GM20431 (cell line): Measurements from ENCODE around the gene SHC4.

Source experiments
- in situ Hi-C: fragments of 300-500 bp; cut with MseI, MboI; formaldehyde crosslinking; loops from one replicate; pipeline ENCODE4 v1.15.0; 2020; ENCODE audit warnings: low sequenced_read_pairs; ENCODE audit not compliant: unreplicated experiment

SHC4 gene

DNA sequence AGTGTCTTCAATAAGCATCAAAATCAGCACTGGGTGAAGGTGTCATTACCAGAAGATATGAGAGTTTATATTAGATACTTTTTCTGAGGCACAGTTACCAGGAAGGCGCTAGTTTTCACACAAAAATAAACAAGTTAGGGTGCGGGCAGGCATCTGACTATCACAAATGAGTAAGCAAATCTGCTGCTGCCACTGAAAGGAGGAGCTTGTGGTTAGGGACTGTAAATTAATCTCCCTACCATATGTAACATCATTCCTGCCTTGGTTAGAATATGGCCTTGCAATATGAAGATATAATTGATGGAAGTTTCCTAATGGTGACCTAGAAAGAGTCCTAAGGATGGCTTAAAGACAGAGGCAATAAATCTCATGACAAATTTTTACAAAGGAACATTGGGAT is 105.3 kb downstream of the SHC4 start:
- in situ Hi-C loops: loop anchor here (25.0 kb wide), 1 partner anchor 554 kb away; the partner anchor contains the start of gene FGF7

DNA sequence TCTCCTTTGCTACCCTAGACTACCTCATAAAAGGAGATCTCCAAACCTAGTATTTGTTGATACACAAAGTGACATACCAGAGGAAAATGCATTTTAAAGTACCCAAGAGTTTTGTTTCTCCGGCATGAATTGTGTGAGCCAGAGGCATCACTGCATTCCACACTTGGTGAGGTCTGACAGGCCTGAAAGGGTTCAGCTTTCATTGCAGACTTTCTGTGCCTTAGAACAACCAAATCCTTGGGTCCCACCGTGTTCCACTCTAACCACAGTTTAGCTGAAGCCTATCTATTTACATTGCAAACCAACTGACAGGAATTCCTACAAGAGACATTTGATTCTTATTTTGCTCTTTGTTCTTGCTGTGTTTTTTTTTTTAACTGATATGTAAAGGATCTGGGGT is 106.8 kb downstream of the SHC4 start:
- in situ Hi-C loops: loop anchor here (25.0 kb wide), 1 partner anchor 555 kb away; the partner anchor contains the start of gene FGF7

DNA sequence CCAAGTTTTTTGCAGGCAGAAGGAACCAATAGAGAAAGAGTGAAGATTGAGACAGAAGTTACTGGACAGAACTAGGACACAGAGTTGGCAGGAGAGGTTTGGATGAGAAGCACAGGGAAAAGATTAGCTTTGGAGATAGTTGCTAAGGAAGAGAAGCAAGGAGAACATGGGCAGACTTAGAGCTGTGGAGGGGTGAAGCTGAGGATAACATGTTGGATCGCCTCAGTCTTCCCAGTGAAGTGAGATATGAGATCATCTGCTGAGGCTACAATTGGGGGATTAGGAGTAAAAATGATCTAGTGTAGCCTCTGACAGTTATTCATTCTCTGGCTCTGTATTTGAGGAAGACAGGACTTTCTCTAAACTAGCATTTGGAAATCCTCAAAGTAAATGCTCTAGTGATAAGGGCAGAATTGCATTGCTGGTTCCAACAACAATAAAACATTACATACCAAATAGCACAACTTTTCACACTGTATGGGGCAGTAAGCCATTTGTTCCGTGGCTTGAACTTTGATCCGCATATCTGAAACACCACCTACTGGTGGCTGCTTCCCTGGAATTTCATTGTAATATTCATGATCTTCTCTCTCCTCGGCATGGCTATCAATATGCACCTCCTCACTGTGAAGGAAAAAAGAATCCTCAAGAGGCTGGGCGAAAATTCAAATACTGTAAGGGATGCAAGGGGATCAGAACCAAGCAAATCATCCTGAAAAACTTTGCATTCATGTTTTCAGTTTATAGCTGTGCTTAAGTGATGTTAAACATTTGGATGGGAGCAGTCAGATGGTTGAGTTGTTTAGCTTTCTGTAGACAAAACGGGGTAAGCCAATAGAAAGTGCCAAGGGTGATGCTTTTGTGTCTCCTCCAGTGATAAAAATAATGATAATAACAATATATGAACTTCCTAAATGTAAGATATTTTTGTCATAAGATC is 107.9 kb downstream of the SHC4 start:
- in situ Hi-C loops: loop anchor here (25.0 kb wide), 1 partner anchor 557 kb away; the partner anchor contains the start of gene FGF7

DNA sequence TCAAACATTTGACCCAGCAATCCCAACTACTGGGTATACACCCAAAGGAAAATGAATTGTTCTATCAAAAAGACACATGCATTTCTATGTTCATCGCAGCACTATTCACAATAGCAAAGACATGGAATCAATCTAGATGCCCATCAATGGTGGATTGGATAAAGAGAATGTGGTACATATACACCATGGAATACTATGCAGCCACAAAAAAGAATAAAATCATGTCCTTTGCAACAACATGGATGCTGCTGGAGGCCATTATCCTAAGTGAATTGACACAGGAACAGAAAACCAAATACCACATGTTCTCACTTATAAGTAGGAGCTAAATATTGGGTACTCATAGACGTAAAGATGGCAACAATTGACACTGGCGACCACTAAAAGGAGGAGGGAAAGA is 109.3 kb downstream of the SHC4 start:
- in situ Hi-C loops: loop anchor here (25.0 kb wide), 1 partner anchor 558 kb away; the partner anchor contains the start of gene FGF7

DNA sequence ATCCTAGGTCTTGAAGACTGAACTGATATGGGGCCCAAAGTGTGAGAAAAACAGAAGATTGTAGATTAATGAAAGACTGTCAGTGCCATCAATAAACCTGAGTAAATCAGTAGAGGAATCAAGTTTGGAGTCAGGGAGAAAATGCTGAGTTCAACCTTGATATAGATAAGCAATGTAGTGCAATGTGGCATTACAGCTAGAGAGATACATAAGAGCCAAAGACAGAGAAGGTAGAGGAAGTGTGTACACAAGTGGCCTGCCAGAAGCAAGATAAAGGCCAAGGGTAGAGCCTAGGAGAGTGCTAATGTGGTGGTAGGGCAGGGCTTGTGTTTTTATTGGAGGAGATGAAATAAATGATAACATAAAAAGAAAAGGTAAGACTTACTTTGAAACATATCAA is 111.8 kb downstream of the SHC4 start:
- in situ Hi-C loops: loop anchor here (25.0 kb wide), 1 partner anchor 560 kb away; the partner anchor contains the start of gene FGF7

DNA sequence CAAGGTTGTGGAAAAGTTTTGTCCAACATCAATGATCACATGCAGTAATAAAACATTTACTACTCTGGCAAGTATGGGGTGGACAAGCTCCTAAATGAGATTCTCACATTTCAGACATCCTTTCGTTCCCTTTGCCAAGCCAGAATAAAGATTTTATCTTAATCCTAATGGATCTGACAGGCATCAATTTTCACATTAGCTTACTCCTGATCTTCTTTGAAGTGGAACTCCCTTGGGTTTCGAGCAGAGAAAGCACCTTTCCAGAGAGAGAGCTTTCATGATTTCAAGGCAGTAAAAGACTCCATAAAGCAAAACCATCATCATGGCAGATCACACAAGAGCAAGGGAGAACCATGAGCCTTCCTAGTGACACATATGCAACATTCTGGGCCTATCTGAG is 113.1 kb downstream of the SHC4 start:
- in situ Hi-C loops: loop anchor here (25.0 kb wide), 1 partner anchor 562 kb away; the partner anchor contains the start of gene FGF7

DNA sequence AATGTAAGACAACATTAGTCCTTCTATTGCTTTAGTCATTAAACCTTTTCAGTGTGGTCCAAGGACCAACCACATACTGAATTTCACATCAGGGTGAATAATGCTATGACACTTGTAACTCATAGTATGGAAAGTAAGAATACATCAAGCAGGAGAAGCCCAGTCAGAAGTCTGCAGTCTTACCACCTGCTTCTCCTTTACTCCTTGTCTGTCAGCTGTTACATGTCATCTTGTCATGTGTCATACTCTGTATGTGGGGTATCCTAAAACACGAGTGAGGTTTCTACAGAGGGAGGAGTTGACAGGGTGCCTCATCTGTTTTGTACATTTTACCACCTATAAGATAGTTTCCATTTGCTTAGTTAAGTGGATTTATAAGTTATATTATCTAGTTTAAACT is 118.6 kb downstream of the SHC4 start:
- in situ Hi-C loops: no loop called here

DNA sequence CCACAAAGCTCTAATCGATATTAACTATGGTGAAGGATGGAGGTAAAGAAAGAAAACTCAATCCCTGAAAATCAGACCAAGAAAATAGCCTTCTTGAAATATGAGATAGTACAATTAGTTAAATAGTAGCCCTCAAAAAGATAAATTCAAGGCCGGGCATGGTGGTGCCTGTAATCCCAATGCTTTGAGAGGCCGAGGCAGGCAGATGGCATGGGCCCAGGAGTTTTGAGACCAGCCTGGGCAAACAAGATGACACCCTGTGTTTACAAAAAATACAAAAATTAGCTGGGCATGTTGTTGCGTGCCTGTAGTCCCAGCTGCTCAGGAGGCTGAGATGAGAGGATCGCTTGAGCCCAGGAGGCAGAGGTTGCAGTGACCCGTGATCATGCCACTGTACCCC is 121.2 kb downstream of the SHC4 start:
- in situ Hi-C loops: no loop called here

DNA sequence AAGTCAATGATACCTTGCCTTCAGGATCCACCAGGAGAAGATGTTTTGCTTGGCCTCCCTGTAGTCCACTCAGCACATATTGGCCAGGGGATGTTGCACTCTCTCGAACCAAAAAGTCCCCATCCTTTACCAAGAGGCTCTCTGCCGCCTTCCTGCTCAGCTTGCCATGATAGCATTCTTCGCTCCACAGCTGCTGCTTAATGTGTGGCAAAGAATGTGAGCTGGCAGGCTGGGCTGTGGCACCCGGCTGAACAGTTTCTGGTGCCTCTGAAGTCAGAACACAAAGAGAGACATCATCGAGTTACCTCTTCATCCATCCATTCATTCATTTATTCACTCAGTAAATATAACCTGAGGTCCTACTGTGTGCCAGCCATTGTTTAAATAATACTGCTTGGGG is 129.0 kb downstream of the SHC4 start:
- in situ Hi-C loops: no loop called here

DNA sequence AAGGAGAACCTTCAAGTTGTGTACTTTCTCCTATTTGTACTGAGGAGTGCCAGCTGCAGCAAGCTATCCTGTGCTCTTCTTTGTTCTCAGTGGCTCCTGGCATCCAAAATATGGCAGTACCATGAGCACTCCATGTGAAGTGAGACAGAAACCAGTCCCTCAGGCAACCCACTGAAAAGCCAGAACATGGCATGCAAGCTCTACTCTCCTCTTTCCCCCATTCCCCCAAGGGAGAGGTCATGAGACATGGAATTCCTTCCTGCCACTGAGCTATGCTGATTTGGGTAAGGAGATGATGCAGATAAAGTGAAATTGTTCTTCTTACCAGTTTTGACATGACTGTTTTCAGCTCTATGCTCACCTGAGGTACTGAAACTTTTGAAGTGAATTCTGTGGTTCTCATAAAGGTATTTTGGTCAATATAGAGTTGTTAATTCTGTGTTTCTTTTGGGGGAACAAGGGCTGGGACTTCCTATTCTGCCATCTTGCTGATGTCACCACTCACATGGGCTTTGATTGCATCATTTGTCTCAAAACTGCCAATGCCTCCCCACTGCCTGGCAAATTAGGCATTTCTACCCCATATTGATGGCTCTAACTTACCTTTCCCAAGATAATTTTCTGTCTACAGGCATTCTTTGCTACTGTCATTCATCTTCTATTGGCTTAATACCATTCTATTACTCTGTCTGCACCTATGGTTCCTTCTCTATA is 130.0 kb downstream of the SHC4 start:
- in situ Hi-C loops: no loop called here

DNA sequence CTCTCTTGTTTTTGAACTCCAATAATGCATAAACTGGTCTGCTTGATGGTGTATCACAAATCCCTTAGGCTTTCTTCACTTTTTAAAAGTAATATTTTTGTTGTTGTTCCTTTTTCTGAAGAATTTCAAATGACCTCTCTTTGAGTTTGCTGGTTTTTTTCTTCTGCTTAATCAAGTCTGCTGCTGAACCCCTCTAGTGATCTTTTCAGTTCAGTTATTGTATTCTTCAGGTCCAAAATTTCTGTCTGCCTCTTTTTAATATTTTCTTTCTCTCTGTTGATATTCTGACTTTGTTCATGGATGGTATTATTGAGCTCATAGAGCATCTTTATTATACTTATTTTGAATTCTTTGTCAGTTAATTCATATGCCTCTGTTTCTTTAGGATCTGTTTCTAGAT is 131.1 kb downstream of the SHC4 start:
- in situ Hi-C loops: no loop called here

DNA sequence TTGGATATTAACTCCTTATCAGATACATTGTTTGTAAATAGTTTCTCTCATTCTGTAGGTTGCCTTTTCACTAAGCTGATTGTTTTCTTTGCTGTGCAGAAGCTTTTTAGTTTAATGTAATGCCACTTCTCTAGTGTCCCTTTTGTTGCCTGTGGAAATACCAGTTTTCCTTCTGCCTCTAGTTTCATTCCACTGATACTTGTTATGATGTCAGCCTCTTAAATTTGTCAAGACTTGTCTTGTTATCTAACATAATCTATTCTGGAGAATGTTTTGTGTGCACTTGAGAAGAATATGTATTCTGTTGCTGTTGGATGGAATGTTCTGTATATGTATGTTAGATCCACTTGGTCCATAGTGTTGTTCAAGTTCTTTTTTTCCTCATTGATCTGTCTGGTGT is 134.8 kb downstream of the SHC4 start:
- in situ Hi-C loops: no loop called here

DNA sequence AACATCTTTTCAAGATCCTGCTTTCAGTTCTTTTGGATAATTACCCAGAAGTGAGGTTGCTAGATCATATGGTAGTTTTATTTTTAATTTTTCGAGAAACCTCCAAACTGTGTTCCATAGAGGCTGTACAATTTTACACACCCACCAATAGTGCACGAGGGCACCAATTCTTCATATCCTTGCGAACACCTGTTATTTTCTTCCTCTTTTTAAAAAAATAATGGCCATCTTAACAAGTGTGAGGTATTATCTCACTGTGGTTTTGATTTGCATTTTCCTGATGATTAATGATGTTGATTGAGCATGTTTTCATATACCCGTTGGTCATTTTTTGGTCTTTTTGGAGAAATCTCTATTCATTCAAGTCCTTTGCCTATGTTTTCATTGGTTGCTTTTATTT is 135.2 kb downstream of the SHC4 start:
- in situ Hi-C loops: no loop called here

DNA sequence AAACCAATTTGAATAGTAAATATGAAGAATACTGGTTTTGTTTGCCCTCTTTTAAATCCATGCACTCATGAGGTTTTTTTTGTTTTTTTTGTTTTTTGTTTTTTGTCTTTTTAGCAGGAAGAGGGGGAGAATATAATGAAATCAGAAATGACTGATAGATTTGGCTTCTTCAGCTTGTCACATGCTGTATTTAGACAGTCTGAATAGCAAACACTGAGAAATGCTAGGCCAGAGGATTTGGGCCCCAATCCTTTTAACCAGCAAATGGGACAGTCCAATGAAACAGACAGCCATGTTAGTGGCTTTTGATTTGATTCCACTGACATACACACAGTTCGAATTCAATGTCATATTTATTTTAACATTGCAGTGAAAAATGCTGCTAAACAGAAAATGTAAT is 138.6 kb downstream of the SHC4 start:
- in situ Hi-C loops: no loop called here

DNA sequence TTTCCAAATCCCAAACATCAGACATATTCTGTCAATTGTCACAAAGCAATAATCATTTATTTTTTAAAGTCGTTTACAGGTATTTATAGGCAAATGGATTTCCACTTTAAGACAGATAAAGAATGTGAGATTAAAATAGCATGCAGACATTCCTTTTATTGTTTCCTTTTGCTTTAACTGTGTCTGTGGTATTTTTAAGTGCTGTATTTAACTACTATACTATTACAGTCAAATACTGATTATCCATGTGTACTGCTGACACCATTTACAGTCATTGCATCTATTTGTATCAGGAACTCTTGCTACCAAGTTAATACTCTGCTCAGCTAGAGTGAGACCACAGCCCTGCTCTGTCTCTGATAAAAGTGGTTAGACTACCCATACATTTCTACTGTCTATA is 140.0 kb downstream of the SHC4 start:
- in situ Hi-C loops: loop anchor here (25.0 kb wide), 1 partner anchor 461 kb away; no protein-coding TSS in a partner anchor

DNA sequence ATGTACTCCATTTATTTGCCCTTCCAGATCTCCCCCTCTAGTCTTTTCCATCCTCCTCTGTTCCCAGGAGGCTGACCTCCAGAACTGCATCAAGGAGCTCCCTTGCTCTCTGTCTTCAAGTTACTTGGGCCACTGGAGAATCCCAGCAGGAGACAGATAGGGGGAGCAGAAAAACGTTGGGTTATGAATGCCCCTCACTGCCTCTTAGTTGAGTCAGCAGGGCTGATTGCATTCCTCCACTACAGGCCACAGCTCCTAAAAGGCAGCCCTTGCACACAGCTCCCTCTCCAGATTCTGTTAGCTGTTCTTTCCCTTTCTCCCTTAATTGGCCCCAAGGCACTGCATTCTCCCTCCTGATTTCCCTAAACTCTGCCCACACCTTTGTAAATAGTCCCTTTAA is 140.5 kb downstream of the SHC4 start:
- in situ Hi-C loops: loop anchor here (25.0 kb wide), 1 partner anchor 461 kb away; no protein-coding TSS in a partner anchor

DNA sequence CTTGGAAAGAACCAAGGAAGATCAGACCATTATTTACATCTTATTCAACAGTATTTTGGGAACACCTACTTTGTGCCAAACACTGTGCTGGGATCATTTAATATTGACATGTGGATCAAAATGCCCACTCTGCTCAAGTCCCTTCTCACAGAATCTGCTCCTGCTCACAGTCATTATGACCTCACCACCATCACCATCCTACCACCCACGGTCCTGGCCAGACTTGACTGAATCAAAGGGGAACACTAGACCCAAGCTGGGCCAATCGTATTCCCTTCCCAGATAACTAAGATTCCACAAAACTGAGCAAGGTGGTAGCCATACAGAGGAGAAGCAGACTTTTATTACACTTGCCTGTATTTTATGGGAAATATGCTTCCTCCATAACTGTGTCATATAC is 149.4 kb downstream of the SHC4 start:
- in situ Hi-C loops: loop anchor here (25.0 kb wide), 1 partner anchor 452 kb away; no protein-coding TSS in a partner anchor

DNA sequence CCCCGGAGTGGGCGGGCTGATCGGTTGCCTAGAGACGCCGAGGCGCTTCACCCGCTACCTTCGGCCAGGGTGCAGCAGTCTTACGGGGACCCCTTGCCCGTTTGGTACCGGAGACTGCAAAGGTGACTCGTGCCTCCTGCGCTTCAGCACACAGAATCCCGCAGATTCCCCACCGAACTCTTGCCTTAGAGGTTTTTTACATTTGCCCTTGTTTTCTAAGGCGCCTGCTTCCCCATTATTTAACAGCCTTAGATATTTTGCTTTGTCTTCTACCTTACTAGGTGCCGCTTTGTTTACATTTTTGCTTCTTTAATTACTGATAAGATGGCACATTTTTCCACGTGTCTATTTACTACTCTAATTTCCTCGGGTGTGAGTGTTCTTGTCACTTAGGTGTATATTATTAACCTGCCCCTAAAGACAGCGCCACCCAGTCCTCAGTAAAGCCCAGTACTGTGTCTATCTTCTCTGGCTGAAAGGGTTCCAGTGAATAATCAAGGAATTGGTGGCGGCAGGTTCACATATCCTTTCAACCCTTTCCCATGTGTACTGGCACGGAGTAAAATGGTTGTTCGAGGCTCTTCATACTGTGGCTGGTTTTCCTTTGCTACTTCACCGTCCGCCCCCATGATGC is 152.3 kb downstream of the SHC4 start:
- in situ Hi-C loops: loop anchor here (25.0 kb wide), 1 partner anchor 449 kb away; no protein-coding TSS in a partner anchor

DNA sequence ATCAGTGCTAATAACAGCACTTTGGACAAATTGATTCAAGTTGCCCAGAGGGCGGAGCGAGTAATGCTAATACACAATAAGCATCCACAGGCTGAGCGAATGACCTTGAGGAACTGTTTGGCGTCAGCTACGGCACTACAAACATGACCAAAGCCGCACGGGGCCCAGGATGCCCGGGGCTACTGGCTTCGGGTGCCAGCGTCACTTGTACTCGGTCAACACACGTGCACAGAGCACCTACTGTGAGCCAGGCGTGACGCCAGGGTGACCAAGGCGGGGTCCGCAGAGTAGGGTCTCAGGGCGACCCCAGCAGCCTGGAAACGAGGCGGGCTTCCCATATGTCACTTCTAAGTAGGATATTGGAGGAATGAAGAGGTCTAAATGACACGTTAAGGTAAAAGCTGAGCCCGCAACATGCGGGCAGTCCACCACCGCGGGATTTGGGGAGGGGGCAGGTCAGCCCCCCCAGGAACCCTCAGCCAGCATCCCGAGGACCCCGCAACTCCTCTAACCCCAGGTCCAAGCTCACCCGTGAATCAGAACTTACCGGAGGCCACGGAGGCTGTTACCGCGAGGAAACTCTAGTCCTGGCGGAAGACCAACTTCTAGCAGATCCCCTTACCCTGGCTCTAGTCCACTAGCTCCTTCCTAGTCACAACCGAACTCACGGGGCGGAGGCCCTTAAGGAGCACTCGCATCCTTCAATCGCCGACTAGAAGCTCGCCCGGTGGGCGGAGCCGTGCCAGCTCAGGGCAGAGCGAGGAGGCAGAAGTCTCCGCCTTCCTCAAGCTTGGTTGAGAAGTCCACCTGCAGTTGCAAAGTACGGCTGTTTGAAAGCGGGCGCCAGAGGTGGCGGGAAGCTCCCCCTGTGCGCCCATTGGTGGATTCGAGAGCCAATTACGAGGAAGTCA is 153.1 kb downstream of the SHC4 start, which contains the start of gene CEP152:
CEP152 (minus strand) TSS at position 656 of the 911 bp plus-strand sequence. CDS start 5,420 bp downstream, outside the sequence.
- in situ Hi-C loops: loop anchor here (25.0 kb wide), 1 partner anchor 448 kb away; no protein-coding TSS in a partner anchor
